ENCODE measurements around the gene NRARP. TPM values are rescaled to one million over a fixed set of nuclear protein-coding genes. Genes with fewer than 3 reads are reported as not detected.
A peak's percentile ranks its signal among the peaks of the same experiment; 100 is the strongest.

Gene NRARP
- total RNA-seq, 1 experiment from 2014 or later = 16.9 TPM

DNA sequence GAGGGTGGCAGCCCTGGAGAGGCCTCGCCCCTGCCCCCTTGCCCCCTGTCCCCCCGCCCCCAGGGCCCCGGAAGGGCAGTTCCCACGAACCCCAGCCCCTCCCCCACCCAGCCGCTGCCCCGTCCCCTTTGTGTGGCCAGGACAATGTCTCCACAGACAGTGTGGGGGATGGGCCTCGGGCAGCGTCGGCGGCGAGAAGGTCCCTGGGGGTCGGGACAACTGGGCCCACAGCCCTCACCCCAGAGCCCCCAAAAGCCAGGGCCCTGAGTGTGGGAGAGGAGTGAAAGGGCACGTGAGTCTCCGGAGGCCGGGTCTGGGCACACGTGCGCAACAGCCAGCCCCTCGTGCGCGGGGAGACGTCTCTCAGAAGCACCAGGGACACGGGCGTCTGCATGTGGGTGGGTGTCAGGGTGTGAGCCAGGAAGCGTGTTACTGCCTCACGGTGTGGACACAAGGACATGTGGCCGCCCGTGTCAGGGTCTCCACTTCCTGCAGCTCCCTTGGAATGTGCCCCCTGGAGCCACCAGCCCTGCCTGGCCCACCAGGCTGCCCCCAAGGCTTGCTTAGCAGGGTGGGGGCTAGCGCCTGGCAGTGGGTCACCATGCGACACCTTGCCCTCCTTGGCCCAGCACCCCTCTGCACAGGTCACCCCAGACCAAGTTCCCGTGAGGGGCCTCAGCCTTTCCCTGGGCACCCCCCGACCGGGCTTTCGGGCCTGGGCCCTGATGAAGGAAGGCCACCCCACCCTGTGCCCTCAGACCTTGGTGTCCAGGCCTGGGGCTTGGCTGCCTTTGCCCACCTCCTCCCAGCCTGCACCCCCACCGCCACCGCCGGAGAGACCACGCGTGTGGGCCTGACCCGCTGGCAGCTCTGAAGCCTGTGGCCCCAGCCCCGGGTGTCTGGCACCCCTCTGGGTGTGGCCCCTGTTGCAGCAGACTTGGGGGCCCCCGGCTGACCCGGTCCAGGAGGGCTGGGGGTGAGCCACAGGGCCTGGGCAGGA, 12.8 kb upstream of the NRARP start:
- intact Hi-C loops (cut with micrococcal nuclease; ENCODE audit: unreplicated experiment) = no loop called here
- H3K4me3 ChIP-seq (ENCODE audit: low read depth in 2 of 2, low read length in 2 of 2) = no peak overlapping the region
- peak overlapping the region; percentile 66; the same call in 1 of the 2 replicates for H3K27ac ChIP-seq (ENCODE audit: low read length)
- H3K4me1 ChIP-seq (ENCODE audit: control insufficient read depth, insufficient read depth, low read length) = no peaks in the 10 kb centered on the region; the same call in 1 of the 2 replicates
- ATAC-seq (no peak), DNase-seq (ENCODE audit: low read depth, low spot score) (no peak)
- ChIA-PET POLR2A (interaction anchor here (0.6 kb wide), 1 partner anchor 70 kb away, joined by 4 read pairs; no protein-coding TSS in a partner anchor), CTCF (interaction anchor here (0.5 to 0.6 kb wide), 2 partner anchors 79 to 108 kb away, joined by 3 to 4 read pairs; partner anchors contain the start of gene EXD3)
- no peaks in the 10 kb centered on the region for H3K9me3 ChIP-seq (ENCODE audit: control insufficient read depth, insufficient read depth, low read depth, low read length)
- in situ Hi-C loops (cut with HindIII; ENCODE audit: low pct_unique_long_range_greater_than_20kb, low sequenced_read_pairs) = no loop called here
- BruUV-seq (replicated peaks) = no TSS peak
- TF ChIP-seq, protein P1, sequence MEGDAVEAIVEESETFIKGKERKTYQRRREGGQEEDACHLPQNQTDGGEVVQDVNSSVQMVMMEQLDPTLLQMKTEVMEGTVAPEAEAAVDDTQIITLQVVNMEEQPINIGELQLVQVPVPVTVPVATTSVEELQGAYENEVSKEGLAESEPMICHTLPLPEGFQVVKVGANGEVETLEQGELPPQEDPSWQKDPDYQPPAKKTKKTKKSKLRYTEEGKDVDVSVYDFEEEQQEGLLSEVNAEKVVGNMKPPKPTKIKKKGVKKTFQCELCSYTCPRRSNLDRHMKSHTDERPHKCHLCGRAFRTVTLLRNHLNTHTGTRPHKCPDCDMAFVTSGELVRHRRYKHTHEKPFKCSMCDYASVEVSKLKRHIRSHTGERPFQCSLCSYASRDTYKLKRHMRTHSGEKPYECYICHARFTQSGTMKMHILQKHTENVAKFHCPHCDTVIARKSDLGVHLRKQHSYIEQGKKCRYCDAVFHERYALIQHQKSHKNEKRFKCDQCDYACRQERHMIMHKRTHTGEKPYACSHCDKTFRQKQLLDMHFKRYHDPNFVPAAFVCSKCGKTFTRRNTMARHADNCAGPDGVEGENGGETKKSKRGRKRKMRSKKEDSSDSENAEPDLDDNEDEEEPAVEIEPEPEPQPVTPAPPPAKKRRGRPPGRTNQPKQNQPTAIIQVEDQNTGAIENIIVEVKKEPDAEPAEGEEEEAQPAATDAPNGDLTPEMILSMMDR (IDR thresholded peaks at IDR 0.05) = no peak
- TF ChIP-seq TCF7L2 (IDR thresholded peaks at IDR 0.05; ENCODE audit: low read depth, low read length) (no peak), POLR2AphosphoS5 (IDR thresholded peaks at IDR 0.05; ENCODE audit: low read depth, low read length) (no peak), SIN3A (IDR thresholded peaks at IDR 0.05; ENCODE audit: borderline replicate concordance, insufficient read depth, low read depth, low read length) (no peak)
- TF ChIP-seq, protein P2, sequence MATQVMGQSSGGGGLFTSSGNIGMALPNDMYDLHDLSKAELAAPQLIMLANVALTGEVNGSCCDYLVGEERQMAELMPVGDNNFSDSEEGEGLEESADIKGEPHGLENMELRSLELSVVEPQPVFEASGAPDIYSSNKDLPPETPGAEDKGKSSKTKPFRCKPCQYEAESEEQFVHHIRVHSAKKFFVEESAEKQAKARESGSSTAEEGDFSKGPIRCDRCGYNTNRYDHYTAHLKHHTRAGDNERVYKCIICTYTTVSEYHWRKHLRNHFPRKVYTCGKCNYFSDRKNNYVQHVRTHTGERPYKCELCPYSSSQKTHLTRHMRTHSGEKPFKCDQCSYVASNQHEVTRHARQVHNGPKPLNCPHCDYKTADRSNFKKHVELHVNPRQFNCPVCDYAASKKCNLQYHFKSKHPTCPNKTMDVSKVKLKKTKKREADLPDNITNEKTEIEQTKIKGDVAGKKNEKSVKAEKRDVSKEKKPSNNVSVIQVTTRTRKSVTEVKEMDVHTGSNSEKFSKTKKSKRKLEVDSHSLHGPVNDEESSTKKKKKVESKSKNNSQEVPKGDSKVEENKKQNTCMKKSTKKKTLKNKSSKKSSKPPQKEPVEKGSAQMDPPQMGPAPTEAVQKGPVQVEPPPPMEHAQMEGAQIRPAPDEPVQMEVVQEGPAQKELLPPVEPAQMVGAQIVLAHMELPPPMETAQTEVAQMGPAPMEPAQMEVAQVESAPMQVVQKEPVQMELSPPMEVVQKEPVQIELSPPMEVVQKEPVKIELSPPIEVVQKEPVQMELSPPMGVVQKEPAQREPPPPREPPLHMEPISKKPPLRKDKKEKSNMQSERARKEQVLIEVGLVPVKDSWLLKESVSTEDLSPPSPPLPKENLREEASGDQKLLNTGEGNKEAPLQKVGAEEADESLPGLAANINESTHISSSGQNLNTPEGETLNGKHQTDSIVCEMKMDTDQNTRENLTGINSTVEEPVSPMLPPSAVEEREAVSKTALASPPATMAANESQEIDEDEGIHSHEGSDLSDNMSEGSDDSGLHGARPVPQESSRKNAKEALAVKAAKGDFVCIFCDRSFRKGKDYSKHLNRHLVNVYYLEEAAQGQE (IDR thresholded peaks at IDR 0.05; ENCODE audit: insufficient read depth in 1 of 2, low read depth in 2 of 2, low read length in 1 of 2) = no peak
- H3K36me3 ChIP-seq (ENCODE audit: control insufficient read depth, insufficient read depth, low read length) = no peaks in the 10 kb centered on the region
- H3K27me3 ChIP-seq (ENCODE audit: control insufficient read depth, insufficient read depth, low read length) = no peaks in the 10 kb centered on the region

DNA sequence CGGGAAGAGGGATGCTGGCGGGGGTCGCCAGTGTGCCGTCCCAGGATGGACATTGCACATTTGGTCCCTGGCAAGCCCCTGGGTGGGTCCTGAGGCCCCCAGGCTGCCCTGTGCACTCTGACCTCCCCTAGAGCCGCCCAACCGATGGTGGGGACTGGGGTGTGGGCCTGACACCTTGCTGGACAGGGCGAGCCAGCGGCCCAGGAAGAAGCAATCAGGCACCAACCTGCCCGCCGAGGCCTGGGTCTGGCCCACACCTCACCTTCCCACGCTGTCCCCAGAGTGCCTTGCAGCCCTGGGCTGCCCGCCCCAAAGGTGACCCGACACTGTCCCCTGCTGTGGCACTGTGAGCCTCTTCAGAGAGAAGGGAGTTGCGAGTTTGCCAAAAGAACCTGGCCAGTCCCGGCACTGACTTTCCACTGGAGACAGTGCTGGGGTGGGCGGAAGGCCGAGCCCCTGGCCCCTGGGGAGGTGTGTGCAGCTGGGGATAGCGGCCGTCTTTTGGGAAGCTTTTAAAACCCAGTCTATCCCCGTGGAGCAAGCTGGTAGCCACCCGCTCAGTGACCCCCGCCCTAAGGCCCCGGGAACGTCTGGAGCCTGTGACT, 12.0 kb upstream of the NRARP start:
- TF ChIP-seq, protein P1 (IDR thresholded peaks at IDR 0.05) = no peak
- TF ChIP-seq POLR2AphosphoS5 (IDR thresholded peaks at IDR 0.05; ENCODE audit: low read depth, low read length) (no peak), TCF7L2 (IDR thresholded peaks at IDR 0.05; ENCODE audit: low read depth, low read length) (no peak), SIN3A (IDR thresholded peaks at IDR 0.05; ENCODE audit: borderline replicate concordance, insufficient read depth, low read depth, low read length) (no peak)
- TF ChIP-seq, protein P2 (IDR thresholded peaks at IDR 0.05; ENCODE audit: insufficient read depth in 1 of 2, low read depth in 2 of 2, low read length in 1 of 2) = no peak
- no peaks in the 10 kb centered on the region for H3K27me3 ChIP-seq (ENCODE audit: control insufficient read depth, insufficient read depth, low read length)
- ATAC-seq (no peak), DNase-seq (ENCODE audit: low read depth, low spot score) (no peak)
- no peaks in the 10 kb centered on the region for H3K36me3 ChIP-seq (ENCODE audit: control insufficient read depth, insufficient read depth, low read length)
- no peaks in the 10 kb centered on the region for H3K9me3 ChIP-seq (ENCODE audit: control insufficient read depth, insufficient read depth, low read depth, low read length)
- H3K27ac ChIP-seq (ENCODE audit: low read length) = no peak overlapping the region
- H3K4me1 ChIP-seq (ENCODE audit: control insufficient read depth, insufficient read depth, low read length) = no peaks in the 10 kb centered on the region; the same call in 1 of the 2 replicates
- no peak overlapping the region for H3K4me3 ChIP-seq (ENCODE audit: low read depth in 2 of 2, low read length in 2 of 2)
- in situ Hi-C loops (cut with HindIII; ENCODE audit: low pct_unique_long_range_greater_than_20kb, low sequenced_read_pairs) = no loop called here
- CTCF ChIA-PET = interaction anchor here (0.6 kb wide), 1 partner anchor 80 kb away, joined by 3 read pairs; no protein-coding TSS in a partner anchor
- POLR2A ChIA-PET = interaction anchor here (0.6 kb wide), 1 partner anchor 101 kb away, joined by 3 read pairs; no protein-coding TSS in a partner anchor
- BruUV-seq (replicated peaks) = no TSS peak
- intact Hi-C loops (cut with micrococcal nuclease; ENCODE audit: unreplicated experiment) = no loop called here
